Breast epithelium (tissue), 3 donors: ENCODE data around the gene DDC.

Experiments
- CTCF ChIP-seq, 3 donors: fragments of 450-650 bp; IDR thresholded peaks; one replicate each; pipeline ENCODE4 v1.5.1; 2016 to 2017; ENCODE audit warnings: antibody characterized with exemption in 3 of 3, mild to moderate bottlenecking in 3 of 3, moderate library complexity in 3 of 3
- POLR2A ChIP-seq: fragments of 450-650 bp; IDR thresholded peaks from one replicate; pipeline ENCODE4 v1.6.1; 2016; ENCODE audit warnings: antibody characterized with exemption, mild to moderate bottlenecking, moderate library complexity
- POLR2AphosphoS5 ChIP-seq, 3 donors: sonication (generic); formaldehyde crosslinking; IDR thresholded peaks; one replicate each; pipeline ENCODE4 v1.6.1; 2017; ENCODE audit warnings: antibody characterized with exemption in 3 of 3

GRCh38 chr7:50584793-50585408 lies 19.7 kb upstream of the DDC start:
- TF ChIP-seq CTCF (IDR thresholded peaks at IDR 0.05) (no peak), POLR2A (no peak), POLR2AphosphoS5 (IDR thresholded peaks at IDR 0.05) (peak in 1 of 3 donors; percentile 12)
